ENCODE data around the gene AP4E1.

The AP4E1 gene

GRCh38 chr15:50997371-50998051 is 89.0 kb downstream of the AP4E1 start:
- no peaks in the 10 kb centered on the region for H3K9me3 Mint-ChIP-seq
- TF ChIP-seq CTCF (IDR thresholded peaks at IDR 0.05; ENCODE audit: unreplicated experiment in 3 of 3), result no peak
- H3K27me3 Mint-ChIP-seq (ENCODE audit: low read depth), result no peaks in the 10 kb centered on the region
- H3K27ac Mint-ChIP-seq, result no peak overlapping the region
- peaks cover 48% of the 10 kb centered on the region for H3K36me3 Mint-ChIP-seq (ENCODE audit: low read depth)
- H3K4me1 Mint-ChIP-seq, result no peaks in the 10 kb centered on the region
- H3K4me3 Mint-ChIP-seq, result no peak overlapping the region

- no peak for TF ChIP-seq CTCF (IDR thresholded peaks at IDR 0.05; ENCODE audit: unreplicated experiment in 3 of 3)
- Mint-ChIP-seq H3K36me3 (ENCODE audit: low read depth) (peaks cover 48% of the 10 kb centered on the region), H3K27ac (no peak overlapping the region), H3K27me3 (ENCODE audit: low read depth) (no peaks in the 10 kb centered on the region), H3K4me3 (no peak overlapping the region), H3K4me1 (no peaks in the 10 kb centered on the region), H3K9me3 (peaks cover 13% of the 10 kb centered on the region)
Observed at GRCh38 chr15:51004103-51004551, 95.6 kb downstream of the AP4E1 start.

GRCh38 chr15:51006336-51006985 is 98.0 kb downstream of the AP4E1 start:
- Mint-ChIP-seq H3K4me3 (no peak overlapping the region), H3K9me3 (peaks cover 13% of the 10 kb centered on the region), H3K27me3 (ENCODE audit: low read depth) (no peaks in the 10 kb centered on the region), H3K36me3 (ENCODE audit: low read depth) (peaks cover 53% of the 10 kb centered on the region), H3K27ac (peak overlapping the region in 1 of 3 experiments; percentile 57), H3K4me1 (no peaks in the 10 kb centered on the region)
- no peak for TF ChIP-seq CTCF (IDR thresholded peaks at IDR 0.05; ENCODE audit: unreplicated experiment in 3 of 3)

- no peak for TF ChIP-seq CTCF (IDR thresholded peaks at IDR 0.05; ENCODE audit: unreplicated experiment in 3 of 3)
- no peaks in the 10 kb centered on the region for H3K27me3 Mint-ChIP-seq (ENCODE audit: low read depth)
- H3K4me3 Mint-ChIP-seq, result no peak overlapping the region
- peaks cover 50% of the 10 kb centered on the region for H3K36me3 Mint-ChIP-seq (ENCODE audit: low read depth)
- no peak overlapping the region for H3K27ac Mint-ChIP-seq
- no peaks in the 10 kb centered on the region for H3K4me1 Mint-ChIP-seq
- peaks cover 13% of the 10 kb centered on the region for H3K9me3 Mint-ChIP-seq
Observed at GRCh38 chr15:51007131-51007666, 98.7 kb downstream of the AP4E1 start.

- Mint-ChIP-seq H3K27me3 (ENCODE audit: low read depth) (peaks cover 3% of the 10 kb centered on the region), H3K27ac (no peak overlapping the region), H3K4me1 (no peaks in the 10 kb centered on the region), H3K4me3 (no peak overlapping the region), H3K36me3 (ENCODE audit: low read depth) (peaks cover 41% of the 10 kb centered on the region), H3K9me3 (peaks cover 16% of the 10 kb centered on the region)
- no peak for TF ChIP-seq CTCF (IDR thresholded peaks at IDR 0.05; ENCODE audit: unreplicated experiment in 3 of 3)
Observed at GRCh38 chr15:51011212-51011611, 102.7 kb downstream of the AP4E1 start.
